Measurements from ENCODE around the gene TUBE1. TPM values are rescaled to one million over a fixed set of nuclear protein-coding genes. Genes with fewer than 3 reads are reported as not detected.

TUBE1 gene
- total RNA-seq, 1 donor from 2014 or later: 26.3 TPM

DNA sequence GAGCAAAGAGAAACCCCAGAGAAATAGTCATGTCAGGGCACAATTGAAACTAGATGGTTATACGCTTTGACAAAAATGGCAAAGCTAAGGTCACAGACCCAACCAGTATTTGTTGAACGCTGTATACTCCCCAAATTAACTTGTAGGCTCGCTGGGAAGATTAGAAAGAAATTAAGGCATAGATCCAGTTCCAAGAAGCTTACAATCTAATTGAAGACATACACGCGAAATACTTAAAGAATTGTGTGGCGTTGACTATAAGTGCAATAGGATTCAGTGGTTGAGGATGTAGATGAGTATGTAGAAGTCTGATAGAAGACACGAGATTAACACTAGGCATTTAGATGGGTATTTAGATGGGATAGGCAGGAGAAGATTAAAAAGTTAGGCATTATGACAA lies 634 bp upstream of the TUBE1 start:
- Mint-ChIP-seq H3K27ac (ENCODE audit: unreplicated experiment) (no peak overlapping the region), H3K4me1 (peaks cover 3% of the 10 kb centered on the region), H3K9me3 (no peaks in the 10 kb centered on the region), H3K36me3 (ENCODE audit: low read depth) (no peaks in the 10 kb centered on the region), H3K27me3 (ENCODE audit: low read depth) (no peaks in the 10 kb centered on the region), H3K4me3 (no peak overlapping the region)
- DNase-seq (ENCODE audit: low read depth, low spot score): no peak
- TF ChIP-seq, protein P1, sequence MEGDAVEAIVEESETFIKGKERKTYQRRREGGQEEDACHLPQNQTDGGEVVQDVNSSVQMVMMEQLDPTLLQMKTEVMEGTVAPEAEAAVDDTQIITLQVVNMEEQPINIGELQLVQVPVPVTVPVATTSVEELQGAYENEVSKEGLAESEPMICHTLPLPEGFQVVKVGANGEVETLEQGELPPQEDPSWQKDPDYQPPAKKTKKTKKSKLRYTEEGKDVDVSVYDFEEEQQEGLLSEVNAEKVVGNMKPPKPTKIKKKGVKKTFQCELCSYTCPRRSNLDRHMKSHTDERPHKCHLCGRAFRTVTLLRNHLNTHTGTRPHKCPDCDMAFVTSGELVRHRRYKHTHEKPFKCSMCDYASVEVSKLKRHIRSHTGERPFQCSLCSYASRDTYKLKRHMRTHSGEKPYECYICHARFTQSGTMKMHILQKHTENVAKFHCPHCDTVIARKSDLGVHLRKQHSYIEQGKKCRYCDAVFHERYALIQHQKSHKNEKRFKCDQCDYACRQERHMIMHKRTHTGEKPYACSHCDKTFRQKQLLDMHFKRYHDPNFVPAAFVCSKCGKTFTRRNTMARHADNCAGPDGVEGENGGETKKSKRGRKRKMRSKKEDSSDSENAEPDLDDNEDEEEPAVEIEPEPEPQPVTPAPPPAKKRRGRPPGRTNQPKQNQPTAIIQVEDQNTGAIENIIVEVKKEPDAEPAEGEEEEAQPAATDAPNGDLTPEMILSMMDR (conservative IDR thresholded peaks at IDR 0.05): no peak

GRCh38 chr6:112086744-112087135 lies 542 bp downstream of the TUBE1 start:
- Mint-ChIP-seq H3K27ac (ENCODE audit: unreplicated experiment) (no peak overlapping the region), H3K4me1 (peaks cover 3% of the 10 kb centered on the region), H3K9me3 (no peaks in the 10 kb centered on the region), H3K27me3 (ENCODE audit: low read depth) (no peaks in the 10 kb centered on the region), H3K4me3 (no peak overlapping the region), H3K36me3 (ENCODE audit: low read depth) (no peaks in the 10 kb centered on the region)
- DNase-seq (ENCODE audit: low read depth, low spot score): no peak
- TF ChIP-seq, protein P1 (conservative IDR thresholded peaks at IDR 0.05): peak; percentile 50

DNA sequence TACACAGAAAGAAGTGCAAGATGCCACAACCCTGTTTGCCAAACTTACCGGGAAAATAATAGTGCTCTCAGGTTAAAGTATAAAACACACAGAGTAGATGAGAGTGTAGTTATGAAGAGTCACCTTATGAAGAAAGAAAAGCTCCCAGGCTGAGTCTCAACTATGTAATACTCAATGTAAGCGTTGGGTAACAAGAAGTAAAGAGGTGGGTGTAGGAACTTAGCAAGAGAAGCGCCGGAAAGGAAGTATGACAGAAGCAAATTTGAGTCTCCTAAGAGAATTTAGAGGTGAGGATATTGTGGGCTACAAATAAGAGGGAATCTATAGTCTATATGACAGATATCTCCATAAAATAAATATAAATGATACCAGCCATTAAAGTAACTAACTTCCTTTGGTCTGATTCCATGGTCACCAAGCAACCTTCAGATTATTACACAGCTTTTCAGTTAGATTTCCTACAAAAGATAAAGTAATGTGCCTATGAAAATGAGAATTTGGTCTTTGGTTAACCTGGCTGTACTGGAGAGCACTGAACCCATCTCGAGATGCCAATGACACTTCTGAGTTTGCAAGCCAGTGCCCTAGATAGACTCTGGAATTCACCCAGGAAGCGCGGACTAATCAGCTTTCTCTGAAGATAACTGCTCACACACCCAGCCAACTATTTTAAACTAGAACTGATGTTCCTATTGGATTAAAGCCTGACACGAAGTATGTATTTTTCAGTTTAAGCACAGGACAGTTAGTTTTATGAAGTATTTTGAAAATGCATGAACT lies 1.8 kb downstream of the TUBE1 start:
- Mint-ChIP-seq H3K4me3 (peak overlapping the region; percentile 76), H3K27ac (ENCODE audit: unreplicated experiment) (no peak overlapping the region), H3K9me3 (no peaks in the 10 kb centered on the region), H3K4me1 (peaks cover 3% of the 10 kb centered on the region), H3K27me3 (ENCODE audit: low read depth) (no peaks in the 10 kb centered on the region), H3K36me3 (ENCODE audit: low read depth) (no peaks in the 10 kb centered on the region)
- DNase-seq (ENCODE audit: low read depth, low spot score): no peak
- TF ChIP-seq, protein P1 (conservative IDR thresholded peaks at IDR 0.05): no peak

GRCh38 chr6:112081569-112081968 lies 5.7 kb downstream of the TUBE1 start:
- DNase-seq (ENCODE audit: low read depth, low spot score): no peak
- H3K4me3 Mint-ChIP-seq: no peak overlapping the region

GRCh38 chr6:112066606-112067005 lies 20.7 kb downstream of the TUBE1 start:
- no peaks in the 10 kb centered on the region for H3K9me3 Mint-ChIP-seq
- H3K4me1 Mint-ChIP-seq: no peaks in the 10 kb centered on the region
- peaks cover under 1% of the 10 kb centered on the region for H3K36me3 Mint-ChIP-seq (ENCODE audit: low read depth)
- no peaks in the 10 kb centered on the region for H3K27me3 Mint-ChIP-seq (ENCODE audit: low read depth)
- H3K27ac Mint-ChIP-seq (ENCODE audit: unreplicated experiment): no peak overlapping the region
- no peak overlapping the region for H3K4me3 Mint-ChIP-seq
- TF ChIP-seq, protein P1 (conservative IDR thresholded peaks at IDR 0.05): no peak
- DNase-seq (ENCODE audit: low read depth, low spot score): no peak

More at GRCh38 chr6:112081569-112081968, 5.7 kb downstream of the TUBE1 start:
- Mint-ChIP-seq H3K27ac (ENCODE audit: unreplicated experiment) (no peak overlapping the region), H3K9me3 (no peaks in the 10 kb centered on the region), H3K27me3 (ENCODE audit: low read depth) (no peaks in the 10 kb centered on the region), H3K36me3 (ENCODE audit: low read depth) (no peaks in the 10 kb centered on the region), H3K4me1 (peaks cover 3% of the 10 kb centered on the region)
- TF ChIP-seq, protein P1 (conservative IDR thresholded peaks at IDR 0.05): no peak

All from neural crest cell (in vitro differentiated cells).